ENCODE results near the gene OSBPL10.

DNA sequence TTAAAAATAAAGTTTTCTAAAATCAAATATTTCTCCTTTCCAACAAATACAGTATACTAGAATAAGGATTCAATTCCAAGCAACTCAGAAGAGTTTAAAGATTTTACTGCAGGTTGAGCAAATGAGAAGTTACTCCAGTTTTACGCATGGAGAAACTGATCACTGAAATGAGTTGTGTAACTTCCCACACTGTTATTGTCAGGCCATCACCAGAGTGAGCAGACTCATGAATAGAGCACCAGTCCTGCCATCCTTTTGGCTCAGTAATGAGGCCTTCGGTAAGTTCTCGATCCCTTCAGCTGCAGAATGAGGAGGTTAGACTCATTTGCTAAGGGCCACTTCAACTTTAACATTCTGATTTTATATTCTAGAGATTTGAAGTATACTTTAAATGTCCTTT is 48.1 kb downstream of the OSBPL10 start:
- TF ChIP-seq, protein P1, sequence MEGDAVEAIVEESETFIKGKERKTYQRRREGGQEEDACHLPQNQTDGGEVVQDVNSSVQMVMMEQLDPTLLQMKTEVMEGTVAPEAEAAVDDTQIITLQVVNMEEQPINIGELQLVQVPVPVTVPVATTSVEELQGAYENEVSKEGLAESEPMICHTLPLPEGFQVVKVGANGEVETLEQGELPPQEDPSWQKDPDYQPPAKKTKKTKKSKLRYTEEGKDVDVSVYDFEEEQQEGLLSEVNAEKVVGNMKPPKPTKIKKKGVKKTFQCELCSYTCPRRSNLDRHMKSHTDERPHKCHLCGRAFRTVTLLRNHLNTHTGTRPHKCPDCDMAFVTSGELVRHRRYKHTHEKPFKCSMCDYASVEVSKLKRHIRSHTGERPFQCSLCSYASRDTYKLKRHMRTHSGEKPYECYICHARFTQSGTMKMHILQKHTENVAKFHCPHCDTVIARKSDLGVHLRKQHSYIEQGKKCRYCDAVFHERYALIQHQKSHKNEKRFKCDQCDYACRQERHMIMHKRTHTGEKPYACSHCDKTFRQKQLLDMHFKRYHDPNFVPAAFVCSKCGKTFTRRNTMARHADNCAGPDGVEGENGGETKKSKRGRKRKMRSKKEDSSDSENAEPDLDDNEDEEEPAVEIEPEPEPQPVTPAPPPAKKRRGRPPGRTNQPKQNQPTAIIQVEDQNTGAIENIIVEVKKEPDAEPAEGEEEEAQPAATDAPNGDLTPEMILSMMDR (conservative IDR thresholded peaks at IDR 0.05; ENCODE audit: low read length): no peak
- TF ChIP-seq EZH2phosphoT487 (IDR thresholded peaks at IDR 0.05; ENCODE audit: borderline replicate concordance): no peak

Measured in Loucy (cell line).